HG02763 (cell line): Measurements from ENCODE around the gene KIAA2012.

Experiments
- ATAC-seq: cut with Tn5 transposase; IDR thresholded peaks from one replicate; pipeline ENCODE4 v1.9.1; 2021; ENCODE audit warnings: mild to moderate bottlenecking, moderate library complexity; ENCODE audit not compliant: unreplicated experiment

The KIAA2012 gene

DNA sequence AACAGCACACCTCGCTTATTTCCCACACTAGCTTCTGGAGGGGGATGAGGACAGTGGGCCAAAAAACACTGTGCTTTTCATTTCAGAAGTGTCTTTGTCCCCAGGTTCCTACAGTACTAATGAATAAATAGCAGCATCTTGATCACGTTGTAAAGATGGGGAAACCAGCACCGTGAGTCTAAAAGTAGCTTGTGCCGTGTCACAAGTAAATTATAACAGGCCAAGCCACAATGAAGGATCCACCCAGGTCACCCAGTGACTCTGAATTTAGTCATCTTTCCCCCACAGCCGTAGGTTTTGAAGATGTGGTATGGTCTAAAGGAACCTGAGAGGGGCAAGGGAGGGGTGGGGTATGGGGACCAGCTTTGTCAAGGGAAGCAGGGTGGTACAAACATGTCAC, 30.6 kb upstream of the KIAA2012 start:
- ATAC-seq = no peak

DNA sequence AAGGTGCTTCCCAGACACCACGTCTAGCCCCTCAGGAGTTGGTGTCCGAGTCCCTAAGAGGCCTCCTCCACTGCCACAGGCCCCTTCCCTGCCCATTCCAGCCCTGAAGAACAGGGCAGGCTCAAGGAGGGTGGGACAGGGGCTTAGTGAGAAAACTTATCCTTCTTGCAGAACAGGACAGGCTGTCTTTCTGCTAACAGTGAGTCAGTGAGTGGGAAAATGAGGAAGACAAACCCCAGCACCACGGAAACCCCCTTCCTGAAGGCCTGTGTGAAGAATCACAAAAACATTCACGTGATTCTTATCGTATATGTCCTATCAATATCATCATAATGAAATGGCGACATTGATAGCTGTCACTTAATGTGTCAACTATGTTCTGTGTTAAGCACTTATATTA, 29.6 kb upstream of the KIAA2012 start:
- ATAC-seq = no peak

DNA sequence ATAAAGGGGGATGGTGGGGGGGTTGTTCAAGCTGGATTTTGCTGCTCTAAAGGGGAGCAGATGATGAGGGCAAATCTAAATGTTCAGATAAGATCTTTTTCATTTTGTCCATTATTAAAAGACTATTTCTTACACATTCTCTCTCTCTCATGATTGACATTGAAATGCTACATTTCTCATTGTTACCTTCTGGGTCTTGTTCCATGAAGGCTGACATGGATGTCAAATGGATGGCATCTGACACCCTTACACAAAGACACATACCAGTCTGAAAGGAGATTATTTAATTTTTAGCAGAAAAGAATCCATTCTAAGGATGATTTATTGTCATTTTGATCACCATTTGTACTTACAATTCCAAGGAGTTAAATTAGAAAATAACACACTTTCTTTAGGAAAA, 28.3 kb upstream of the KIAA2012 start:
- no peak for ATAC-seq

DNA sequence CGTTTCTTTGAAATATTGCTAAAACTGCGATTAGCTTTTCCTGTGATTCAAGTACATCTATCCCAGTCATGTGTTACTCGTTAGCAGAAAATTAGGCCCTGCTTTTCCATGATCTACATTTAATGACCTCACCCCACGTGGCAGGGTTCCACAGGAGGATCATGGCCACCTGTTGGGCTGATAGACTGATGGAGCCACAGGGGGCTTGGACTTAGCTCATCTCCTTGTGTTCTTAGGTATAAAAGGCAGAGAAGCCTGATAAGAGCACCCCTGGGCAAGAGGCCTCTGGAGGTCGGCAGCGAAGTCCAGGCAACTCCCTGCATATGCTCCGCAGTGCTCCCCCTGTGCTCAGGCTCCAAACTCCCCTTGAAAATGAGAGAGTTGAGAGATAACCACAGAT, 26.5 kb upstream of the KIAA2012 start:
- no peak for ATAC-seq

DNA sequence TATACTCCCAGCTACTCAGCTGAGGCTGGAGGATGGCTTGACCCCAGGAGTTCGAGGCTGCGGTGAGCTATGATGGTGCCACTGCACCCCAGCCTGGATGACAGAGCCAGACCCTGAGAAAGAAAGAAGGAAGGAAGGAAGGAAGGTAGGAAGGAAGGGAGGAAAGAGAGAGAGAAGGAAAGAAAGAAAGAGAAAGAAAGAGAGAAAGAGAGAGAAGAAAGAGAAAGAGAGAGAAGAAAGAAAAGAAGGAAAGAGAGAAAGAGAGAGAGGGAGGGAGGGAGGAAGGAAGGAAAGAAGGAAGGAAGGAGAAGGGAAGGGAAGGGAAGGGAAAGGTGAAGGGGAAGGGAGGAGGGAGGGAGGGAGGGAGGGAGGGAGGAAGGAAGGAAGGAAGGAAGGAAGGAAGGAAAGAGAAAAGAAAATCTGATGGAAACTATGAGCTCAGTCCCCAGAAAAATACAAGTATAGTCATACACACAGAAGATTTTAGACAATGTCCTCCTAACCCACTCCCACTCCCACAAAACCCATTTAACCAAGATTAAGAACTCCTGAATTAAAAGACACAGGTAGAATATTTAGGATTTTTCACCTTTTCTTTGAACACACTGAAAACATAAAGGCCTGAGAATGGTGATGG, 23.8 kb upstream of the KIAA2012 start:
- ATAC-seq = no peak

DNA sequence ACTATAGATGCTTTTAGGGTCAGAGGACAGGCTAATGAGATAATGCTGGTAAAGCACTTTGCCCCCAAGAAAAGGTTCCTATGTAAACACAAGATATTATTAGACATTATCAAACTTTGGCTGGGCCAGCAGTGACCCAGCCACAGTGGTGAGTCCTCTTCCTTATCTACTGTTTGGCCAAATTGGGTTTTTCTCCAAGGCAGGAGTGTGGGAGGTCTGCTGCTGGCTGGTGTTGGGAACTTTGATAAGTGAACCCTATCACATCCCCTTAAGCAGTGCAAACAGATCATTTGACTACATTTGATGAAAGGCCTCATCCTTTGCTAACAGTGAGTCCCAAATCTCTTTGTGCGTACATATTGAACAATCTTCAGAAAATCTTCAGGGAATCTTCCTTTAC, 23.2 kb upstream of the KIAA2012 start:
- no peak for ATAC-seq

DNA sequence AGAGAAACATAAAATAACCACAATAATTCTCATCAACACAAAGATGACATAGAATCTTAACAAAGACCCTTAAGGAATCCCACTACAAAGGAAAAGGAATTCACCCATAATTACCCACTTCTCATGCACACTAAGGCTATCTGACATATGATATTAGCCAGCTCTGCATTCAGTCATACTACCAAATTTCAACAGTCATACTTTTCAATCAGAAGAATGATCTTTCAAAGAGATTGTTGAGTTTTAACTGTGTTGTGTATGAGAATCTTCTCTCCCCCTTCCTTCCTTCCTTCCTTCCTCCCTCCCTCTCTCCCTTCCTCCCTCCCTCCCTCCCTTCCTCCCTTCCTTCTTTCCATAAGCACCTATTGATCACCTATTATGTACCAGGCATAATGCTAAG, 22.4 kb upstream of the KIAA2012 start:
- no peak for ATAC-seq

DNA sequence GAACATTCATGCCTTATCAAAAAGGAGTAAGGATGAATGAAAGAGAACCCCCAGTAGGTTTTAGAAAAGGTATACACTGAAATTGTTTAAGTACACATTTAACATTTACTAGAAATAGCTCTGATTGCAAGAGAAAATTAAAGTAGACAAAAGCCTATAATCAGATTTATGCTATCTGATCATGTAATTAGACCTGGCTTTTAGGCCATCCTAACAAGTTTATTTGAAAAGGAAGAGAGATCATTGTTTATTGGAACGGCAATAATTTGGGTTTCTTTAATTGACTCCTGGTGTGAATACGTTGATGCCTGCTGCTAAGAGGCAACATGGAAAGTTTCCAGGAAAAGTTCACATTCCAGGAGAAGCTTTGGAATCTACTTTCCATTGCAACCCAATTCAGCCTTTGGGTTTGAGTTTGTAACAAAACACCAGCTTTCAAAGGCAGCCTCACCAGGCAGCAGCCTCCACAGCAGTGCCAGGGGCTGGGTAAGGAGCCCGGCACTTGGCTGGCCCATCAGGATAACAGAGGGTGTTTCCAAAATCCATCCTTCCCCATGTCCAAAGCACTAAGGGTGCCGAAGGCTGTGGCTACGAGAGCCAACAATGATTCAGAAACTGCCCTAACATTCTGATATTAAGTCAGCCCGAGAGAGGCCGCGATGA, 21.4 kb upstream of the KIAA2012 start:
- ATAC-seq = no peak

DNA sequence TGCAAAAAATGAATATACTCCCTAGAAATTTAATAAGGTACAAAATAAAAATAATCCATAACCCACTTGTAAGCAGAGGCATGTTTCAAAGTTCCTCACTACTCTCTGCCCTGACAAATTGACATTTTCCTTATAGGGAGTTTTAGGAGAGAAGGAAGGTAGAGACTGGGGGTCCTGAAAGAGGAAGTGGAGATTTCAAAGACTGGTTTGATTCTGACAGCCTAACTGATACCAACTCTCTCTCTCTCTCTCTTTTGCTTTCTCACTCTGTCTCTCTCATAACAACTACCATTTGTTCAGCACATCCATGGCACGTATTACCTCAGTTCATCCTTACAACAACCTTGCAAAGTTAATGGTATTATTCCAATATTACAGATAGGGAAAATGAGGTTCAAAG, 20.8 kb upstream of the KIAA2012 start:
- ATAC-seq = no peak

DNA sequence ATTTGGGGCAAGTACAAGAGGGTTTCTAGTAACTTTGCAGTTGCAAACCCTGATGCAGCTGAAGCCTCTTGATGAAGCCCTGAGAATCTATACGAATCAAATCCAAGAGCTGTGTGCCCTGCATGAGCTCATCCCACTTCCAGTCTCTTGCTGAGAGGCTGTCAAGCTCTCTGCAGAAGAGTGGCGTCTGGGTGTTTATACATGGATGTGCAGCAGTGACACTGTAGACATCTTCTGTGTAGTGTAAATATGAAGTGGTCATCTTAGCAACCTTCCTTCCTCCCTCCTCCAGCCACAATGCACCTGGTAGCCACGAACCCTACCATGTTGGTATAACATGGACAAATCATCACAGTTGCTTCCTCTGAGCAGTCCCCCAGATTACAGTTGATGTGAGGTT, 18.4 kb upstream of the KIAA2012 start:
- ATAC-seq = no peak

DNA sequence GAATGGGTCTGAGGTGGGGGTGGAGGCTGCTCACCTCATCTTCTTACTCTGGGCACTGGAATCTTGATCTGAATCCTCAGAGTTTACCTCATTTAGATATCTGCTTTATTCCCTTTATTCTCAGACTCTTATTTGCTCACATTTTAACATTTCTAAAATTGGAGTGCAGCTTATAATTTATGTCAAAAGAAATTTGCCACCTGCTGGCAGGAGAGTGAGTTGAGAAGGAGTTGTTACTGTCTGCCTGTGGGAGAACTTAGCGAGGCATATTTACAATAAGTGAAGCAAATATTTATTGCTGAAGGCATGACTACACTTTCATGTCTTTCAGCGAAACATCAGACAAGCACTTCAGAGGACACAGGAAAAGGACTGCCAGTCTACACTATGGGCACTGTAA, 16.4 kb upstream of the KIAA2012 start:
- no peak for ATAC-seq

DNA sequence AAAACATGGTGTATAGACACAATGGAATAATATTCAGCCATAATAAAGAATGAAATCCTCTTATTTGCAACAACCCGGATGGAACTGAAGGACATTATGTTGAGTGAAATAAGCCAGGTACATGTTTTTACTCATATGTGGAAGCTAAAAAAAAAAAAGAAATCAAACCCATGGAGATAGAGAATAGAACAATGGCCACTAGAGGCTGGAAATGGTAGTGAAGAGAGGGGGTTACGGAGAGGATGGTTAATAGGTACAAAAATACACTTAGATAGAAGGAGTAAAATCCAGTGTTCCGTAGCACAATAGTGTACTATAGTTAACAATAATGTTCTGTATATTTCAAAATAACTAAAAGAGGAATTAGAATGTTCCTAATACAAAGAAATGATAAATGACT, 12.8 kb upstream of the KIAA2012 start:
- no peak for ATAC-seq

DNA sequence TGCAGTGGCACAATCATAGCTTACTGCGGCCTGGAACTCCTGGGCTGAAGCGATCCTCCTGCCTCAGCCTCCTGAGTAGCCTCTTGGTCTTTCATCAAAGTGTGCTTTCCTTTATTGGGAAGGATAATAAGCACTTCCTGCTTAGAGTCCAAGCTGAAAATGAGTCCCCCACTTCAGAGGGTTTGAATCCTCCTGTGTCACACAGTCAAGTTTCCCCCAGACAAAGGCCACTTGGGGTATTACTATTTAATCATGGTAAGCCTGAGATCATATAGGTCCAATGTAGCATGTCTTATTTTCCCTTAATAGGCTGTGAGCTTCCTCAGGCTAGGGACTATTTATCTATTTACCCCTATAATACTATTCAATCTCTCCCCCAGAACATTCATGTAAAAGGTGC, 11.4 kb upstream of the KIAA2012 start:
- no peak for ATAC-seq

DNA sequence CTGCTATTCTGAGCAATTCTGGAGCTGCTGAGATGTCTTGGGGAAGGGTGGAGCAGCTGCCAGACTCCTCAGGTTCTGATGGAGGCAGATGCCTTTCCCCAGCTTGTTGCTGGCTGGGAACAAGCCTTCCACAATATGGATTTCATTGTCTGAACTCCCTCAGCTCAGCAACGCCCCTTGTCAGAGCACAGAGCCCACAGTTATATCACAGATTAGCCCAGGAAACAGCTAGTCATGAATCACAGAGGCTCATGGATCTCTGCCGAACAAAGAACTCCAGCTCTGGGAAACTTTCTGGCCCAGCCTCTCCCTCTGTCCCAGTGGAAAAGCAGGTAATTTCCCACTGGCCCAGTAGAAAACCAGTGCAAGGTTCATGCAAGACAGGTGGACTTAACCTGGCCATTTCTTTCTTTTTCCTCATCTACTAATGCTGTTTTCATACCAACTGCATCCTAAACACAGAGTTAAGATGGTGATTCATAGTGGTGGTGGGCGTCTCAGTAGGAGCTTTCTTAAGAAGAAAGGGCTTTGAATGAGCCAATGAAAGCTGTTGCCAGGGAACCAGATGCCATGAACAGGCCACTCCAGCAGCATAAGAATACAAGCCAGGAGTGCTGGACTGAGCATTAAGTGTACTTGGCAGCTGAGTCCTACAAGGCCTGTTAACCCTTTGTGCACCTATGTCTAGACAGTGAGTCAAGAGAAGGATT, 8.7 kb upstream of the KIAA2012 start:
- ATAC-seq = no peak

DNA sequence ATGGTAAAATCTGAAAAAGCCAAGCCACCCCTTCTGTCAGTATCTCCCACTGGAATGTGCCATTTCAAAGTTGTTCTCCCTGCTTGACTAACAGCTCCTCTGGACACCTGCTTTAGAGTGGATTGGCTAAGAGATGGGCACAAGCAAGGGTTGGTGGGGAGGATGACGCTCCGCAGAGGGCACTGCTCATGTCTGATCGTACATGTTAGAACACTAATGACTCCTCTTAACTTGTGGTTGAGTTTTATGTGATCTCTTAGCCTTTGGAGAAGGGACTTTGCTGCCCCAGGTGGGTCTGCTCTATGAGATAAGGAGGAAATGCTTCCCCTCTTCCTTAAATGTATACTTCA, 8.2 kb upstream of the KIAA2012 start:
- ATAC-seq = no peak

DNA sequence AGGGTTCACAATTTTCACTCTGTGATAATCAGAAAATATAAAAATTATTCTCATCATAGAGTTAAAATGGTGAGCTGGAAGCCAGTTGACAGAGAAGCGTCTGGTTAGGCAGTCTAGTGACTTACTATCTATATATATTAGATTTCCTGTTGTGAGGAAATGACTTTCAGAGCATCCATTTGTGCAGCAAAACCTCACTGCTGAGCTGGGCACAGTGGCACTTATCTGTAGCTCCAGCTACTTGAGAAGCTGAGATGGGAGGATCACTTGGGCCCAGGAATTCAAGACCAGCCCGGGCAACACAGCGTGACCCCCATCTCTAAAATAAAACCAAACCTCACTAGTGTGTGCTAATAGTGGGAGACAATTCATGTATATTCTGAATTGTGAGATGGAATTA, 7.2 kb upstream of the KIAA2012 start:
- ATAC-seq = no peak

DNA sequence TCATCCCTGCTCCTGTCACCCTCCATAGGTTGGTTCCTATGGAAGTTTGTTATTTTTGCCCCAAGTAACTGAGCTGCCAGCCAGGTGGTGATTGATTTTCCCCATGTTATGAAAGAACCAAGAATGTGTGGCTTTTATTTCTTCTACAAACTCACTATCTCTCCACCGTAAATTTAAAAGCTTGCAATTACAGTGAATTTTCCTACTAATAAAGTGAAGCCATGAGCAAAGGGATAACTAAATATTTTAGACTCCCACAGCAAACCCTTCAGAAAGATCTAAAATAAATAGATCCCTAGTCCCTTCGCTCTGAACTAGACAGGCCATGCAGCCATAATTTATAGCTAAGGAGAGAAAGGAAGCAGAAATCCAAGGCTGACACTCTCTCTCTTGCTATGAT, 6.2 kb upstream of the KIAA2012 start:
- ATAC-seq = no peak

DNA sequence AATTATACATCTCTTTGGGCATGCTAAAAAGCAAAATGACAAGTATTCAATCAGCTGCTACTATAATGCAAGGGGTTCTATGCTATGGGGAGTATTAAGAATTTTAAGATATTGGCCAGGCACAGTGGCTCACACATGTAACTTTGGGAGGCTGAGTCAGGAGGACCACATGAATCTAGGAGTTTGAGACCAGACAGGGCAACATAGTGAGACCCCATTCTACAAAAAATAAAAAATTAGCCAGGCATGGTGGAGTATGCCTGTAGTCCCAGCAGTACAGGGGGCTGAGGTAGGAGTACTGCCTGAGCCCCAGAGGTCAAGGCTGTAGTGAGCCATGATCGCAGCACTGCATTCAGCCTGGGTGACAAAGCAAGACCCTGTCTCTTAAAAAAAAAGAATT, 5.5 kb upstream of the KIAA2012 start:
- no peak for ATAC-seq

DNA sequence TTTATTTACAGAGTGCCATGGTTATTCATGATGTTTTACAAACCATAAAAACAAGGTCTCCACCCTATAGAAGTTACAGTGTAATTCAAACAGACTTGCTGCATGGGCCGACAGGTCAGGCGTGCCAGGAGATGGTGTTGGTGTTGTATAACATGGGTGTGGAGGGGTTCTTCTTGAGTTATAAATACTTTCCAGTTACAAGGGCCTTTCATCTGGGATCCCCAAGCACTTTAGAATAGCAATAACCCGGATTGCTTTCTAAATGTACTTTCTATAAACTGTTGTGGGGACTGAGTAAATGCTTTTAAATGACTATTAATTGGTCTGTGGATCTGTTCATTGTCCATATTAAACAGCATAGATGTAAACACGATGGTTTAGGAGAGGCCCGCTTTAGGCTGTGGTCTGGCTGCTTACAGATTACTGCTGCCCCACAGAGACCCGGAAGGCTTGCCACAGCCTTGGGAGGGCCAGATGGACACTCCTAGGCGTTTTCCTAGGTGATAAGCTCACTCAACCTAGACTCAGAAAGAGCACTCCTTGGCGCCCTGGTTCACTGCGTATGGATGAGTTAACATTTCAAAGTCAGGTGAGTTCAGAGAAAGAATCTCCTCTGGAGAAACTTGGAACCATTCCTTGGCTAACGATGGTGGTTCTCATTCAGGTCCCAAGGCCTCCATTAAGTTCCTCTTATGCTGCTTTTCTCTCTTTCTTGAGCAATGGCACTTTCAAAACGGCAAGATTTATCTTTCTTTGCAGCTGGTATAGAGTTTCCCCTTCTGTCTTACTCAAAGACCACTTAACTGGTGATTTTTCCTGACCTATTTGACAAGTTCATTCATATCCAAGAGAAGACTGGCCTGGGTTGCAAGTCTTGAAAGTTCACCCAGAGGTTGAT, 3.6 kb upstream of the KIAA2012 start:
- no peak for ATAC-seq

DNA sequence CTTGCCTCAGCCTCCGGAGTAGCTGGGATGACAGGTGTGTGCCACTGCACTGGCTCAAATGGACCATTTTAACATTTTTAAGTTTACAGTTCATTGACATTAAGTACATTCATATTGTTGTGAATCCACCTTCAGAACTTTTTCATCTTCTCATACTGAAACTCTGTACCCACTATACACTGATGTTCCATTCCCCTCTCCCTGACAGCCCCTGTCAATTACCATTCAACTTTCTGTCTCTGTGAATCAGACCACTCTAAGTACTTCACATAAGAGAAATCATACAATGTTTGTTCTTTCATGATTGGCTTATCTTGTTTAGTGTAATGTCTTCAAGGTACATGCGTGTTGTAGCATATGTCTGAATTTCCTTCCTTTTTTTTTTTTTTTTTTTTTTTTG, 1.9 kb upstream of the KIAA2012 start:
- no peak for ATAC-seq

DNA sequence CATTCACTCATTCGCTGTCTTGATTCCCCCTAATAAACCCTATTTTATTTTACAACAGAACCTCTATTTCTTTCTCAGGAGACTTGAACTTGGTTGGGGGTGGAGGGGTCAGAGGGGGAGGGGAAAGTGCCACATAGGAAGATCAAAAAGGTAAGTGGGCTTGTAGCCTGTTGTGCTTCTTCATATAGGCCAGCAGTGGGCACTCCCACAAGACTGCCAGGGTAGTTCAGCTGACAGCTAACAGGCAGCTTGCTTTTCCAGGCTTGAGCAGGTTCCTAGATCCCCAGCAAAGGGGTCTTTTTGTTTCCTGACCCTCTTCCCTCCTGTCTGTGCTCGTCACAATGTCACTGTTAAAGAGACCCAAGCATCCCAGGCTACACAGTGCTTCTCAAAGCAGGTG, 829 bp upstream of the KIAA2012 start:
- ATAC-seq = no peak

DNA sequence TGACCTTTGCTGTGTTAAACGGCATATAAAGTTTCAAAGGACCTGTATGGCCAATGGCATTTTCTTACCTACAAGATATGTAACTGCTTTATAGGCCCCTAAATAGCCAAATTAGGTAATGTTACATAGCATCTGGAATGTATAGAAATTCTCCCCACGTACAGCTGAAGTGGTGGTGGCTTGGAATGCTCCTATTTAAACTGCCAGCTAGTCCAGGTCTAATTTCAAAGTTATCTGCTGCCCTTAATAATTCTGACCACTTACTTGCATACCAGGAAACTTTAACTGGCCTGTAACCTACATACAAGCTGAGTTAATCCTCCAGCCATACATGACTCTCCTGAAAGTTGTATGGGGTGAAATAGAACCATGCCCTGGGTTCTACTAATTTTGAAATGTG, 1.3 kb downstream of the KIAA2012 start:
- ATAC-seq = no peak
